Kidney (tissue), 14 donors: ENCODE measurements around the gene RAET1G. TPM values are rescaled to one million over a fixed set of nuclear protein-coding genes. Genes with fewer than 3 reads are reported as not detected.

Source experiments
- DNase-seq, 5 donors: peaks; one replicate each; pipeline ENCODE4 v3.0.0-alpha.2; 2013 to 2020
- FAIRE-seq: peaks from 2 replicates; lab custom pipeline; 2012; peaks lifted over from hg19 to GRCh38; lab: Jason Lieb, UNC
- H3K27ac ChIP-seq, 2 donors: one replicate each; pipeline ENCODE4 v1.7.0; 2013; ENCODE audit warnings: low read depth in 2 of 2, low read length in 2 of 2, inconsistent platforms in 1 of 2
- H3K27me3 ChIP-seq: one replicate; pipeline ENCODE4 v1.7.1; 2013; ENCODE audit warnings: low read length, inconsistent platforms; ENCODE audit not compliant: control insufficient read depth, insufficient read depth
- H3K36me3 ChIP-seq, 3 donors: one replicate each; pipeline versions ENCODE4 v1.7.0 to v1.7.1; 2013; ENCODE audit warnings: low read length in 3 of 3, control low read depth in 1 of 3, inconsistent platforms in 1 of 3; ENCODE audit not compliant: insufficient read depth in 3 of 3, control insufficient read depth in 2 of 3
- H3K4me1 ChIP-seq, 3 donors: one replicate each; pipeline versions ENCODE4 v1.7.0 to v1.7.1; 2013; ENCODE audit warnings: low read length in 3 of 3, inconsistent platforms in 1 of 3, low read depth in 1 of 3; ENCODE audit not compliant: control insufficient read depth in 2 of 3, insufficient read depth in 2 of 3
- H3K4me3 ChIP-seq, 3 donors: one replicate each; pipeline versions ENCODE4 v1.7.0 to v1.8.1; 2013; ENCODE audit warnings: low read length in 3 of 3, control low read depth in 1 of 3, inconsistent platforms in 1 of 3
- H3K9ac ChIP-seq, 3 donors: one replicate each; pipeline versions ENCODE4 v1.7.0 to v1.7.1; 2013; ENCODE audit warnings: low read length in 3 of 3, control low read depth in 1 of 3, inconsistent platforms in 1 of 3
- H3K9me3 ChIP-seq, 3 donors: one replicate each; pipeline versions ENCODE4 v1.7.0 to v1.7.1; 2013; ENCODE audit warnings: low read length in 3 of 3, control low read depth in 1 of 3, inconsistent platforms in 1 of 3; ENCODE audit not compliant: control insufficient read depth in 2 of 3, insufficient read depth in 1 of 3
- CTCF ChIP-seq: IDR thresholded peaks from 3 replicates; pipeline ENCODE4 v1.5.1; 2012; ENCODE audit warnings: mild to moderate bottlenecking, moderate library complexity, borderline replicate concordance; ENCODE audit not compliant: insufficient read depth; ENCODE audit errors: extremely low read depth
- intact Hi-C: fragments of 100-400 bp; cut with DNase I; formaldehyde crosslinking; loops from one replicate; pipeline ENCODE4 v1.11.1; 2022
- polyA plus RNA-seq: library from polyadenylated mRNA; stranded (reverse); fragments of 350-450 nt; fragmentation: Illumina TruSeq; extraction: RNeasy Lipid Tissue Mini Kit (QIAGEN cat#74804); gene quantifications from one replicate; pipeline ENCODE4 v1.2.3, GENCODE V29; 2014; ENCODE audit warnings: low read depth, low replicate concordance; ENCODE audit not compliant: insufficient read depth
- total RNA-seq: library from RNA; stranded (reverse); fragmentation: NEBNext Ultra II Directional; extraction: Animal tissue kit (Norgen Biotek cat#: 25700); gene quantifications from one replicate; pipeline ENCODE4 v1.2.1, GENCODE V29; 2021
- donor health status: control.
- donor health status: control.
- donor health status: control.
- donor health status: control.
- donor health status: control.
- donor health status: DM: yes; HTN: yes; CAD: no.
- donor health status: Normal renal cell carcinoma (clear cell type).

Gene RAET1G
- total and polyA plus RNA-seq, 2 donors from 2014 or later, result 0.41 to 1.3 TPM

- FAIRE-seq (no peak), DNase-seq (no peak)
- Histone ChIP-seq H3K9ac (no peak overlapping the region), H3K4me3 (no peak overlapping the region), H3K9me3 (no peaks in the 10 kb centered on the region), H3K4me1 (no peaks in the 10 kb centered on the region), H3K27ac (no peak overlapping the region), H3K36me3 (no peaks in the 10 kb centered on the region), H3K27me3 (no peaks in the 10 kb centered on the region)
- TF ChIP-seq CTCF, result no peak
- intact Hi-C loops, result no loop called here
Measured at GRCh38 chr6:149876241-149876933, 46.5 kb downstream of the RAET1G start.

DNA sequence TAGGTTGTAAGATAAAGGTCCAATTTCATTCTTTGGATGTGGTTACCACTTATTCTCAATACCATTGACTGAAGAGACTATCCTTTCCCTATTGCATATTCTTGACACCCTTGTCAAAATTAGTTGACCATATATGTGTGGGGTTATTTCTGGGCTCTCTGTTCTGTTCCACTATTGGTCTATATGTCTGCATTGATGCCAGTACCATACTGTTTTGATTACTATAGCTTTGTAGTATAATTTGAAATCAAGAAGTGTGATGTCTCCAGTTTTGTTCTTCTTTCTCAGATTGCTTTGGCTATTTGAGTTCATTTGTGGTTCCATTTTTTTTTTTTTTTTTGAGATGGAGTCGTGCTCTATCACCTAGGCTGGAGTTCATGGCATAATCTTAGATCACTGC lies 50.7 kb downstream of the RAET1G start:
- intact Hi-C loops, result no loop called here
- no peak for FAIRE-seq
- no peak for DNase-seq
- Histone ChIP-seq H3K4me3 (no peak overlapping the region), H3K9ac (no peak overlapping the region), H3K27me3 (no peaks in the 10 kb centered on the region), H3K9me3 (no peaks in the 10 kb centered on the region), H3K27ac (no peak overlapping the region), H3K4me1 (peaks cover 0 to 5% (median 0%) of the 10 kb centered on the region in 3 donors), H3K36me3 (no peaks in the 10 kb centered on the region)
- TF ChIP-seq CTCF, result no peak

DNA sequence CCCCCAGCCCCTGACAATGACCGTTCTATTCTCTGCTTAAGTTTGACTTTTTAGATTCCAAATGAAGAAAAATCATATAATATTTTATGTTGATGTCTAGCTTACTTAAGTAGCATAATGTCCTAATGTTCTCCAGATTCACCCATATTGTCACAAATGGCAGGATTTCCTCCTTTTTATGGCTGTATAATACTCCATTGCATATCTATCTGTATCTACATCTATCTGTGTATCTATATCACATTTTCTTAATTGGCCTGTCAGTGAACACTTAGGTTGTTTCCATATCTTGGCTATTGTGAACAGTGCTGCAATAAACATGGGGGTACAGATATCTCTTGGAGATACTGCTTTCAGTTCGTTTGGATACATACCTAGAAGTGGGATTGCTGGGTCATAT lies 51.7 kb downstream of the RAET1G start:
- intact Hi-C loops, result no loop called here
- Histone ChIP-seq H3K4me3 (no peak overlapping the region), H3K9me3 (no peaks in the 10 kb centered on the region), H3K36me3 (no peaks in the 10 kb centered on the region), H3K27me3 (no peaks in the 10 kb centered on the region), H3K4me1 (peaks cover 0 to 5% (median 0%) of the 10 kb centered on the region in 3 donors), H3K9ac (no peak overlapping the region), H3K27ac (no peak overlapping the region)
- FAIRE-seq (no peak), DNase-seq (no peak)
- no peak for TF ChIP-seq CTCF
